HG03139 (cell line): ENCODE data around the gene TMEM179.

ENCODE experiments used
- ATAC-seq: cut with Tn5 transposase; IDR thresholded peaks from one replicate; pipeline ENCODE4 v1.9.1; 2021; ENCODE audit not compliant: unreplicated experiment

The TMEM179 gene

DNA sequence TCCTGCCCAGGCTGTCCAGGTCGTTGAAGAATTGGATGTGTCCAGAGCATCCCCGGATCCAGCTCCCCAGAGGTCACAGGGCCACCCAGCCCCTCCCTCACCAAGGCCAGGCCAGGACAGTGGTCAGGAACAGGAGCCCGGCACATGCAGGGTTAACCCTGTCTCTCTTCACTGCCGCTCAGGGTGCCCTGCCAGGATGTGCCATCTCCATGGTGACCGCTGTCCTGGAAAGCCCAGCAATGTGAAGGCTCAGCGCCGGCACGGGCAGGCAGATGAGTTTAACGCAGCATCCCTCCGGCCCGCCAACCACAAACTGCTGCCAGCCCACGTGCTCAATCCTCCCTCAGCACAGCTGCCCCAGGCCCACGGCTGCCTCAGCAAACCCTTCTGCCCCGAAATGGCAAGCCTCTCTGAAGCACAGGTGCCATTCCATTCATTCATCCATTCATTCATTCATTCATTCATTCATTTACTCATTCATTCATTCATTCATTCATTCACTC is 4.4 kb downstream of the TMEM179 start:
- ATAC-seq = no peak

DNA sequence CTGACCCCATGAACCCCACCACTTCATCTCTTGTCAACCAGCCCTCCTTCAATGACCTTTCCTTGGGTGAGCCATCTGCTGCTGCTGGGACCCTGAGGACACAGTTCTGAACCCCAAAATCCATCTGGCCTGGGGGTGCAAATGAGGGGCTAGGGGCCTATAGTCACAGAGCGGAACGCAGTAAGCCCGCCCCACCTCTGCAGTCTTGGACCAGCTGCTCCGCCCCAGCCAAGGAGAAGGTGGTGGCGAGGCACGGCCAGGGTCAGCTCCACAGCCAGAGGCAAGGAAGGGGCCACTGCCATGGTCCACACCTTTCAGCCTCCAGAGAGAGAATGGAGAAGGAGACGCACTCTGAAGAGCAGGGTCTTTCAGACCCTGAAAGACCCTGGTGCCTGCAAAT is 5.1 kb downstream of the TMEM179 start:
- no peak for ATAC-seq

GRCh38 chr14:104598910-104599273 is 5.7 kb downstream of the TMEM179 start:
- no peak for ATAC-seq

GRCh38 chr14:104598039-104598909 is 6.3 kb downstream of the TMEM179 start:
- no peak for ATAC-seq

DNA sequence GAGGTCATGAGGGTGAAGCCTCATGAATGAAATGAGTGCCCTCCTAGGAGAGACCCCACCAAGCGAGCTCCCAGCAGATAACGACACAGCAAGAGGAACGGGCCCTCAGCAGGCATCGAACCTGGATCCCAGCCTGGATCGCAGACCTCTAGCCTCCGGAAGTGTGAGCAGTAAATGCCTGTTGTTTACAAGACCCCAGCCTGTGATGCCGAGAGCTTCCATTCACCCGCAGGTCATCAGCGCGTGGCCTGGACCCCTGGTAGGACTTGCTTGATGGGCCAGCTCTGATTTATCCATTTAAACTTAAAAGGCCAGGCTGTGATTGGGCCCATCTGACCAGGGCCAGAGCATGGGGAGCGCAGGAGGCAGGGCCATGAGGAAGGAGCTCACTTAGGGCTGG is 7.0 kb downstream of the TMEM179 start:
- ATAC-seq = no peak

- ATAC-seq = no peak
These were observed 7.6 kb downstream of the TMEM179 start for GRCh38 chr14:104596927-104597351.

DNA sequence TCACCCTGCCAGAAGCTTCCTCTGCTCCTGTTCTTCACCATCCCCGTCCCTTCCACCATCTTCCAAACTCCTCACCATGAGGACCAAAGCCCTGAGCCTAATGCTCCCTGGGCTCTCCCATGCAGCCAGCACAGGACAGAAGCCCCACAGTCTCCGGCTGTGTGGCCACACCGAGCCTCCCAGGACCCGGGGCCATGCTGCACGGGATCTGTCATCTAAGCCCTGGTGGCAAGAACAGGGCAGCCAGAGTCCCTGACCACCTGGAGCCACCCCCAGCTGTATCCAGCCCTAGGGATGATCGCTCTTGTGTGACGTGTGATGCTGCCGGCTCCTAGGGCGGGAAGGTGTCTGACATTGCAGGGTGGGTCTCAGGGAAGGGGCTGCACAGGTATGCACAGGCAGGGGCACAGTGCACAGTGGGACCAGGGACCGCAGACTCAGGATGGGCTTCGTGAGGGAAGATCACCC is 8.1 kb downstream of the TMEM179 start:
- no peak for ATAC-seq

DNA sequence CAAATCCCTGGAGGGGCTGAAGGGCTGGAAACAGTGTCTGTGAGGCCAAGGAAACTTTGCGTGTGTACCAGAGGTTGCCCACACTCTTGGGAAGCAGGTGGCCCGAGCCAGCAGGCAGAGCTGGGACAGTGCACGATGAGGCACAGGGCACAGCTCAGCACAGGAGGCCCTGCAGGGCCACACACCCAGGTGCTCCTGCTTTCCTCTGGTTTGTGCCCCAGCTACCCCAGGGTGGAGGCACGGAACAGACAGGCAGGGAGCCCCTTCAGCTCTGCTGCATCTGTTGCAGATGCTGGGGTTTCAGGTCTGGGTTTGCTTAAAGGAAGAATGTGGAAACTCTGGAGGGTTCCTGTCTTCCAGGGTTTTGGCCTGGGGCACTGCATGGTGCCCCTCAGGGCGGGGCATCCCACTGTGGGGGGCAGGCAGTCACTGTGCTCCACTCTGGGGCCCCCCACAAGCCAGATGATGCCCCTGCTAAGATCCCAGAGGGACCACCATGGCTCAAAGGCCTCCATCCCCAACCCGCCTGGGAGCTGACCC is 8.6 kb downstream of the TMEM179 start:
- no peak for ATAC-seq

DNA sequence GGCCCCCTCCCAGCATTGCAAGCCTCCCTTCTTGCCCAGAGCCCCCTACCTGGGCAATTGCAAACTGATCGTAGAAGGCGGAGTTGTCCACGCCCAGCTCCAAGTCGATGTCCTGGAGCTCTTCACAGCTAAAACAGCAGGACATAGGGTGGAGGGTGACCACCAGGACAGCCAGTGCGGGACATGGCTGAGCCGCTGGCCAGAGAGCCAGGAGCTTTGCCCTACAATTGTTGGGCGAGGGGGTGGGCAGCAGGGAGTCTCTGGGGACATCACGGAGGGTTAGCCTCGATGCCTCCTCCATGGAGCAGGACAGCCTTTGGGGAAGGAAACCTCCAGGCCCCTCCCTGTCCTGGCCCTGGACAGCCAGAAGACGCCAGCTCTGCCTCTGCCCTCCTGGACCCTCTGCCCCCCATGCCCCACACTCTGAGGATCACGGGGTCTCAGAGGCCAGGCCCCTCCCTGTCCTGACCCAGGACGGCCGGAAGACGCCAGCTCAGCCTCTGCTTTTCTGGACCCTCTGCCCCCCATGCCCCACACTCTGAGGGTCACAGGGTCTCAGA is 9.4 kb downstream of the TMEM179 start:
- no peak for ATAC-seq

DNA sequence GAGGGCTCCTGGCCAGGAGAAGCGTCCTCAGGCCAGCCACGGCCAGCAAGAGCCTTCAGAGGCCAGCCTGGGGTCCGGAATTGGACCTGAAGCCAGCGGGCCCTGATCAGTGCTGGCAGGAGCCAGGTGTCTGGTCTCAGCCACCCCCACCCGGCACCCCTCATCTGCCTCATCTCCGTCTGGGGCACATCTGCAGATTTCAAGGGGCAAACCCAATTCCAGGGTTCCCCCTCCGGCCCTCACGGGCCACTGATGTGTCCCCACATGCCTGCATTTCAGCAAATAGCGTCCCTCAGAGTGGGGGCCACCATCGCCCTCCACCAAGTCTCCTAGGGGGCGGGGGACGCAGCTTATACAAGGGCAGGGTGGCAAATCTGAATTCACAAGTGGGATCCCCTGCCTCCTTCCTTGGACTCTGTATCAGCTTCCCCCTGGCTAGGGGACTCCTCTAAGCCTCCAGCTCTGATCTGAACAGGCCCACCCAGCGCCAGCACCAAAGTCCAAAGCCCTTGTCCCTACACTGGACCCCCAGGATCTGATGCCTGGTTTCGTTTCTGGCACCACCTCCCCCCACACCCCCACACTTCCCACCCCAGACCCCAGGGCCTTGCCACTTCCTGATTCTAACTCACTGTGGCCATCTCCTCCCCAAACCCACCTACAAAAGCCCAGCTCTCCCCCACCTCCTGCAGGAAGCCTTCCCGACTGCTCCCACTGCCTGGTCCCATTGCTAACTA is 10.1 kb downstream of the TMEM179 start:
- ATAC-seq = no peak

DNA sequence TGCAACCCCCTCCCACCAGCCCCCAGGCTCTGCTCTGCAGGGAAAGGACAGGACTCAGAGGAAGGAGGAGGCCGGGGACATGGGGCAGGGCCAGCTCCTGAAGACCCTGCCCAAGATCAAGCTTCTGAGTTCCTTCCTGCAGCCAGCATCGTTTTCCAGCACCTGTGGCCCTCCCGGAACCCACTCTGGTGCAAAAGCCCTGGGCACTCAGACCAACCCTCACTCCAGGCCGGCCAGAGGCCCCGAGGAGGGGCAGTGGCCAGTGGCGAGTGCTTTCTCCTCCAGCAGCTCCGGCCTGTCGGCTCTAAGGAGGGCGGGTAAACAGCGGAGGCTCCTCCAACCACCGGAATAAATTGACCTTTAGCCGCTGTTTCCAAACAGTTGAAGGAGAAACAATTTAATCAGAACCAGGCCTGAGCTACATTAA is 10.8 kb downstream of the TMEM179 start:
- no peak for ATAC-seq

DNA sequence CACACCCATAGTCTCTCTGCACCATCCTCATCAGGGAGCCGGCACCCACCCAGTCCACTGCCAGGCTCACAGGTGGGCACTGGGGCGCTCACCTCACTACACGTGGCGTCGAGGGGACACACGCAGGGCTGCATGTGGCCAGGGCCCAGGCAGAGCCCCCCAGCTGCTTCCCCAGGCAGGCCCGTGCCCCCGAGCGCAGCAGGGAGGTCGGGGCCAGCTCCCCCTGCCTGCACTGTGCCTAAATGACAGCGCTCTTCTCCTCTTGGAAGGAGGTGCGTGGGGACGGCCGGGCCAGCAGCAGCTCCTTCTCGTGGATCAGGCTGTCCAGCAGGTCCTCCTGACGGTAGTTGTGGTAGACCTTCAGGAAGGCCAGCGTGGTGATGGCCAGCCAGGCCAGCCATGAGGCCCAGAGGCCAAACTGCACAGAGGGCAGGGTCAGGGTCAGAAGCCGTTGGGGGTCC is 11.3 kb downstream of the TMEM179 start:
- no peak for ATAC-seq

DNA sequence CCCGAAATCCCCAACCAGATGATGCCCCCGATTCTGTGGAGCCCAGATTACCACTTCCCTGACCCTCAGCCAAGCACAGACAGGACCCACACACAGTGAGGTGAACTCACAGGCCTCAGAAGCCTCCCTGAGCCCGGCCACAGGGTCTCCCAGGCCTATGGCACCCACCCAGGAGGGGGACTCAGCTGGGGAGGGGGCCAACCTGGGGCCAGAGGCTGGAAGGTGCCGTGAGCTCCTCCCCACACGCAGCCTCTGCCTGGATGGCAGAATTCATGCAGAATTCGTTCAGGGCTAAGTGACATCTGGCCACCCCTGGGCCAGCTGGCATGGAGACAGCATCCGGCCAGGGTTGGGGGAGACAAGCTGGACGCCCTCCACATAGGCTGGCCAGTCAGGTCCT is 11.8 kb downstream of the TMEM179 start:
- no peak for ATAC-seq

GRCh38 chr14:104592292-104592672 is 12.3 kb downstream of the TMEM179 start:
- no peak for ATAC-seq

- ATAC-seq = no peak
These were observed 12.9 kb downstream of the TMEM179 start for GRCh38 chr14:104591506-104592291.

GRCh38 chr14:104591031-104591430 is 13.5 kb downstream of the TMEM179 start:
- ATAC-seq = no peak

DNA sequence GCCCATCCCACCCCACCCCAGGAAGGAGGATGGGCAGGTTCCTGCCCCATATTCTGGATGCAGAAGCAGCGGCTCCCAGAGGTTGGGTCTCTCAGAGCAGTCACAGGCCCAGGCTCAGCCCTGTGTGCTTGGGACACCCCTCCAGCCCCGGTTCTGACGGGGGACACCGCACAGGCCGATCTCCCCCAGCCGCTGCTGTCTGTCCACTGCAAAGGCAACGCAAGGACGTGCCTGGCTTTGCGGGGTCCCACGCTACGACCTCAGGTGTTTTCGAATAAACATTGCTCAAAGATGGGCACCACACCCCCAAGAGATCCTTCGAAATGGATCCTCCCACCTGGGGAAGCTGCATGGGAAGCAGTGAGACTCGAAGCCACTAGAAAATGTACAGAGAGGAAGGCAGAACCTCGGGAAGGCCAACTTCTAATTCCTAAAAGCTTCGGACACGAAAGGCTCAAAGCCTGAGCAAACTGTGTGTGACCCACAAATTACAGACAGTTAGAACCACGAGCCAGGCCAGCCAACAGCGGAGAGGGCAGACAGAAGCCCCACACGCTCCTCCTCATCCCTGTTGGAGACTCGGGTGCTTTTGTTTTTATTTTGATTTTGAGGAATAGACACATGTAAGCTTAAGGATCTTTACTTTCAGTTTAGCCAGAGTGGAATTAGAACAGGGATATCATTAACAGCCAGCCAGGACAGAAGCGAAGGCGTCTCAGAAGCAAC is 14.2 kb downstream of the TMEM179 start:
- ATAC-seq = no peak

- ATAC-seq = no peak
These were observed 15.0 kb downstream of the TMEM179 start for GRCh38 chr14:104589338-104590195.
